ENCODE data around the gene DPEP3.

DNA sequence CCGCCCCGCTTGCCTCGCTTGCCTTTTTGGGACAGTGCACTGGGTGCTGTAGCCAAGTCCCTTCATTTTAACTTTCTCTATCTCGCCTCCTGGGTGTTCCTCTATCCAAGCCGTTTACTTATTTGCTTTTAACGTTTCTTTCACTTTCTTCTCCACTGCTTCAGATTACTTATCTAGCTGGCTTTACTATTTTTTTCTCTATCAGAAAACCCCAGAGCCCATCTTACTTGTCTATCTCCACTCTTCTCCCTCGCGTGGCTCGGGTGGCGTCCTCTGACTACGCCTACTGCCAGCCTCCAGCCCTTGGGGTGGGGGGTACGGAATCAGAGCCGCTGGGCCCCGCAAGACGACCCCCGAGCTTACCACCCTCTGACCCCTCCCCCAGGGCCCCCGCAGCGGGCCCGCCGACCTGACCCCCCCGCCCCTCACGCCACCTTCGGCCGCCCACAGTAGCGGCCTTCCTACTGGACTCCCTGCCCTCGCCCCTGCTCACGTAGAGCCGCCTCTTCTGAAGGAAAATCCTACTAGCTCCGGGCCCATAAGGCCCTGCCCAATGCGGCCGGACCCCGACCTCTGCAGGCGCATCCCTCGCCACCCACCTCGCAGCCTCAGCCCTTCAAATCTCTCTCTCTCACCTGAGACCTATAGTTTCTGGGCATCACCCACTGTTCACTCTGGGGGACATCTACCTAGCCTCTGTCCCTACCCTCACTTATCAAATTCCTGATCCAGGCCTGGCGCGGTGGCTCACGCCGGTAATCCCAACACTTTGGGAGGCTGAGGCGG lies 10.9 kb downstream of the DPEP3 start:
- TF ChIP-seq, protein P1, sequence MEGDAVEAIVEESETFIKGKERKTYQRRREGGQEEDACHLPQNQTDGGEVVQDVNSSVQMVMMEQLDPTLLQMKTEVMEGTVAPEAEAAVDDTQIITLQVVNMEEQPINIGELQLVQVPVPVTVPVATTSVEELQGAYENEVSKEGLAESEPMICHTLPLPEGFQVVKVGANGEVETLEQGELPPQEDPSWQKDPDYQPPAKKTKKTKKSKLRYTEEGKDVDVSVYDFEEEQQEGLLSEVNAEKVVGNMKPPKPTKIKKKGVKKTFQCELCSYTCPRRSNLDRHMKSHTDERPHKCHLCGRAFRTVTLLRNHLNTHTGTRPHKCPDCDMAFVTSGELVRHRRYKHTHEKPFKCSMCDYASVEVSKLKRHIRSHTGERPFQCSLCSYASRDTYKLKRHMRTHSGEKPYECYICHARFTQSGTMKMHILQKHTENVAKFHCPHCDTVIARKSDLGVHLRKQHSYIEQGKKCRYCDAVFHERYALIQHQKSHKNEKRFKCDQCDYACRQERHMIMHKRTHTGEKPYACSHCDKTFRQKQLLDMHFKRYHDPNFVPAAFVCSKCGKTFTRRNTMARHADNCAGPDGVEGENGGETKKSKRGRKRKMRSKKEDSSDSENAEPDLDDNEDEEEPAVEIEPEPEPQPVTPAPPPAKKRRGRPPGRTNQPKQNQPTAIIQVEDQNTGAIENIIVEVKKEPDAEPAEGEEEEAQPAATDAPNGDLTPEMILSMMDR (IDR thresholded peaks at IDR 0.05; ENCODE audit: insufficient read depth, low read length, poor library complexity, severe bottlenecking), result no peak
- no peak for TF ChIP-seq EZH2phosphoT487 (conservative IDR thresholded peaks at IDR 0.05; ENCODE audit: low read length)
